RKO (cell line): ENCODE measurements around the gene PLXNB3.
A peak's percentile ranks its signal among the peaks of the same experiment; 100 is the strongest.

ENCODE experiments used
- DNase-seq: peaks from one replicate; pipeline ENCODE4 v3.0.0-alpha.2; 2016; ENCODE audit warnings: low spot score

PLXNB3 gene

GRCh38 chrX:153761863-153762262 lies 2.2 kb upstream of the PLXNB3 start:
- DNase-seq, result no peak

- DNase-seq, result no peak
Observed at GRCh38 chrX:153762626-153763173, 1.3 kb upstream of the PLXNB3 start.

DNA sequence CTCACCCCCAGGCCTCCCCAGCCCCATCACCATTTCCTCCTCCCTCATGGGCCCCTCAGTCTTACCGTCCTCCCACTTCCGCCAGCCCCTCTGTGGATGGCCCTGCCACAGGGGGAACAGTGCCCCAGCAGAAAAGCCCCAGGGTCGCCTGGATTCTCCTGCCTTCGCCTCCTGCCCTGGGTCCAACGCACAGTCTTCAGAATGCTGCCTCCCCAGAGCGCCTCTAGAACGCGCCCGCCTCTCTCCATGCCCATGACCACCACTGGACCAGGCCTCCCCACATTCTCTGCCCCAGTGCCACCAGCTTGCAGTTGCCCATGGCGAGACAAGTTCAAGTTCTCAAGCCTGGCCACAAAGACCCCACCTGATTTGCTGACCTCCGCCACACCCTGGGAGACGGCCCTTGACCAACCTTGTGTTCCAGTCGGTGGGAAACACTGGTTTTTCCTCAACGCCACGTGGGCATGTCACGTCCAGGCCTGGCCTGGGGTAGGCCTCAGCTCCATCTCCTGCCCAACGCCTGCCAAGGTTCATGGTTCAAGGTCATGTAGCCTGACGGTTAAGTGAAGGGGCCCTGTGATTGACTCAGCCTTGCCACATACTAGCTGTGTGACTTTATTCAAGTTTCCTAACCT lies 634 bp upstream of the PLXNB3 start:
- no peak for DNase-seq

- no peak for DNase-seq
Observed at GRCh38 chrX:153764786-153765137, 713 bp downstream of the PLXNB3 start.

- DNase-seq, result peak; percentile 45
Observed at GRCh38 chrX:153765138-153766079, 1.4 kb downstream of the PLXNB3 start.

- DNase-seq, result peak; percentile 80
Observed at GRCh38 chrX:153766098-153766817, 2.2 kb downstream of the PLXNB3 start.

GRCh38 chrX:153766871-153767673 lies 3.0 kb downstream of the PLXNB3 start:
- no peak for DNase-seq

GRCh38 chrX:153767674-153768055 lies 3.6 kb downstream of the PLXNB3 start:
- DNase-seq, result no peak

GRCh38 chrX:153768311-153769157 lies 4.5 kb downstream of the PLXNB3 start:
- DNase-seq, result no peak

DNA sequence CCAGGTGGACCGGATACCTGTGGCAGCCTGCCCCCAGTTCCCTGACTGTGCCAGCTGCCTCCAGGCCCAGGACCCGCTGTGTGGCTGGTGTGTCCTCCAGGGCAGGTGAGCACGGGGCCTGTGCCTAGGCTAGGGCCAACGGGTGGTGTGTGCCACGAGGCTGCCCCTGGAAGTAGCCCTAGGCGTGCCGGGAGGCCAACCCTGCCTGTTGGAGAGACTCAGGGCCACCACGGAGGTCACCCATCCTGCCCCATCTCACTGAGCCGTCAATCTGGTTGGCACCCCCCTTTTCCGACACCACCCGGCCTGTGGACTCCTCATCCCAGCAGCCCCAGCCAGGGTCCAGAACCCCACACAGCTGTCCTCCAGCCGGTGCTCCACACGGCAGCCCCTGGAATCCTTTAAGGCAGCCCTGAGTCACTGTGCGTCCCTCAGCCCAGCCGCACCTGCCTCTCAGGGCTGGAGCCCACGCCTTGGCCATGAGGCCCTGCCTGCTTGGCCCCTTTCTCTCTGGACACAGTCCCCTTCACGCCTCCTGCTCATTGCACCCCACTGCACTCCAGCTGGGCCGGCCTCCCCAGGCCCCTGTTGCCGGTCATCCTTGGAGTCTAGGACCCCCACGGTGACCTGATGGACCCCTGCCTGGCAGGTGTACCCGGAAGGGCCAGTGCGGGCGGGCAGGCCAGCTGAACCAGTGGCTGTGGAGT lies 5.3 kb downstream of the PLXNB3 start:
- DNase-seq, result no peak

- no peak for DNase-seq
Observed at GRCh38 chrX:153769865-153770600, 6.0 kb downstream of the PLXNB3 start.

GRCh38 chrX:153770601-153771414 lies 6.8 kb downstream of the PLXNB3 start:
- no peak for DNase-seq

- DNase-seq, result no peak
Observed at GRCh38 chrX:153771415-153772315, 7.6 kb downstream of the PLXNB3 start.

DNA sequence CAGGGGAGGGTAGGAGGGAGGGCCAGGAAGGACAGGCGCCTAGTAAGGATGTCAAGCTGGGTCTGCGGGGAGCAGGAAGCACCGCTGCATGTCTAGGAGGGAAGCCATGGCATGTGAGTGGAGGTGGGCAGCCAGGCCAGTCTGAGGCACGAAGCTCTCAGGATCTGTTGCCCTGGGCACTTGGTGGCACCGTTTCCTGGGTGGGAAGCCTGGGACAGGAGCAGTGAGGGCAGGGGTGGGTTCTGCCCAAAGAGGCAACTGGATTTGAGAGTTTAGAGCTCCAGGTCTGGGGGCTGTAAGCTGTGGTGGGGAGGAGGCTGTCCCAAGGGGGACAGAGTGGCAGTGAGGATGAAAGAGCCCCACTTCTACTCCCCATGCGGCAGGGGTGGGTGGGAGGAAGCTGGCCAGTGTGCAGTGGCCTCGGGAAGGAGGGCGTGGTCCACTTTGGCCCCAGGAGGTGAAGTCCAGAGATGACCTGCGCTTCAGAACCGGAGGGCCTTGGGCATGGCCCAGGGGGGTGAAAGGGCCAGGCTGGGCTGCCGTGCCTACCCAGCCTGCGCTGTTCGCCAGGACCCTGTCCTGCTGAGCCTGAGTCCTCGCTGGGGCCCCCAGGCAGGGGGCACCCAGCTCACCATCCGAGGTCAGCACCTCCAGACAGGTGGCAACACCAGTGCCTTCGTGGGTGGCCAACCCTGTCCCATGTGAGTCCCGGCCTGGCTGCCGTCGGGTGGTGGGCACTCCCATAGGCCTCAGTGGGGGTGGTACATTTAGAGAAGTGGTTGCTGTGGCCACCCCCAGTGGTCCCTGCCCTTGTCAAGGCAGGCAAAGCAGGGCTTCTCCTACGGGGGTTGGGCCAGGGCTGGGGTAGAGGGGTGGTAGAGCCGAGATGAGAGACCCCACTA lies 8.5 kb downstream of the PLXNB3 start:
- no peak for DNase-seq

- no peak for DNase-seq
Observed at GRCh38 chrX:153773218-153773611, 9.2 kb downstream of the PLXNB3 start.
